ENCODE measurements around the gene CREB3L1. TPM values are rescaled to one million over a fixed set of nuclear protein-coding genes. Genes with fewer than 3 reads are reported as not detected.
A peak's percentile ranks its signal among the peaks of the same experiment; 100 is the strongest.

Gene CREB3L1
- total RNA-seq, 1 experiment from 2014 or later, result 3.3 TPM

GRCh38 chr11:46342239-46342638 is 64.8 kb downstream of the CREB3L1 start:
- Histone ChIP-seq H3T11ph (ENCODE audit: low read length) (no peak overlapping the region), H4K5ac (ENCODE audit: insufficient read length, low read depth, low read length) (no peak overlapping the region), H4K91ac (ENCODE audit: insufficient read length, low read depth, low read length) (no peak overlapping the region), H3K56ac (ENCODE audit: insufficient read length, low read depth, low read length) (no peak overlapping the region), H3K27ac (ENCODE audit: insufficient read length, low read depth, low read length) (no peak overlapping the region), H3K9me3 (ENCODE audit: control insufficient read depth, low read depth, low read length) (no peaks in the 10 kb centered on the region), H3K4me2 (ENCODE audit: insufficient read depth, insufficient read length, low read length) (no peak overlapping the region), H3K23ac (ENCODE audit: insufficient read length, low read depth, low read length) (no peak overlapping the region), H3K18ac (ENCODE audit: insufficient read length, low read depth, low read length) (no peak overlapping the region), H3K79me2 (ENCODE audit: insufficient read depth, low read length) (no peaks in the 10 kb centered on the region), H3K4ac (ENCODE audit: low read depth, low read length) (no peak overlapping the region), H3K79me1 (ENCODE audit: insufficient read depth, low read depth, low read length, poor library complexity, severe bottlenecking) (no peaks in the 10 kb centered on the region), H2BK120ac (ENCODE audit: low read depth, low read length, poor library complexity, severe bottlenecking) (no peak overlapping the region), H2BK5ac (ENCODE audit: insufficient read length, low read length) (no peak overlapping the region), H4K8ac (replicated peaks; ENCODE audit: insufficient read length, low read depth, low read length) (no peak overlapping the region), H2AK5ac (ENCODE audit: insufficient read length, low read length) (no peak overlapping the region), H2AFZ (ENCODE audit: low read length) (no peak overlapping the region), H2BK15ac (ENCODE audit: low read depth, low read length) (no peak overlapping the region), H3K4me1 (ENCODE audit: insufficient read depth, low read length) (peaks cover 45% of the 10 kb centered on the region), H3K27me3 (ENCODE audit: insufficient read depth, low read length) (no peaks in the 10 kb centered on the region), H3K23me2 (ENCODE audit: insufficient read length, low read depth, low read length, poor library complexity, severe bottlenecking) (no peaks in the 10 kb centered on the region), H2BK20ac (ENCODE audit: low read depth, low read length, poor library complexity, severe bottlenecking) (no peak overlapping the region), H2BK12ac (ENCODE audit: insufficient read length, low read depth, low read length) (no peak overlapping the region), H4K20me1 (ENCODE audit: control insufficient read depth, insufficient read depth, insufficient read length) (no peaks in the 10 kb centered on the region), H3K9ac (ENCODE audit: extremely low read depth, insufficient read length, low read length) (no peak overlapping the region), H3K14ac (ENCODE audit: insufficient read depth, low read length) (peak overlapping the region; percentile 50; the same call in 1 of the 2 replicates)
- H3K4me1 Mint-ChIP-seq, result peaks cover 92 to 93% of the 10 kb centered on the region in 2 experiments
- no peaks in the 10 kb centered on the region; a peak in 2 of 5 replicates for H3K9me3 Mint-ChIP-seq
- H3K27me3 Mint-ChIP-seq (ENCODE audit: low read depth), result peaks cover 10% of the 10 kb centered on the region
- no peaks in the 10 kb centered on the region for H3K36me3 Mint-ChIP-seq (ENCODE audit: insufficient read depth in 1 of 3, low read depth in 3 of 3)
- DNase-seq, result peak; percentile 69
- no CpG with 5 or more reads among the region's 5 CpGs for WGBS (ENCODE audit: extremely low coverage, insufficient read length, low lambda C conversion rate)
- H3K27ac Mint-ChIP-seq, result peak overlapping the region in 1 of 3 experiments; percentile 73; a peak in 2 of 7 replicates
- H3K4me3 Mint-ChIP-seq, result peak overlapping the region in 1 of 2 experiments; percentile 18; a peak in 1 of 5 replicates
- no peak for TF ChIP-seq CTCF (conservative IDR thresholded peaks at IDR 0.05)
